IMR-90 (cell line): ENCODE results near the gene MYOCD. TPM values are rescaled to one million over a fixed set of nuclear protein-coding genes. Genes with fewer than 3 reads are reported as not detected.

Source experiments
- ATAC-seq: fragments of 200-7000 bp; cut with Tn5 transposase; 2 replicates; pipeline ENCODE4 v1.9.1; 2020; ENCODE audit warnings: low read depth, mild to moderate bottlenecking, moderate library complexity
- BruUV-seq: library from RNA; stranded (reverse); fragments of 400-500 nt; replicated peaks from 2 replicates; lab custom pipeline; 2021; lab: Mats Ljungman, UMichigan
- CTCF ChIA-PET: fragments of 300-600 bp; formaldehyde crosslinking; extraction: SDS; loops from one replicate; lab custom pipeline; 2021; ENCODE audit warnings: antibody characterized with exemption; lab: Yijun Ruan, JAX
- POLR2A ChIA-PET: fragments of 300-600 bp; sonication (Branson Sonifier 250); formaldehyde crosslinking; loops from one replicate; lab custom pipeline; 2022; ENCODE audit warnings: antibody characterized with exemption; ENCODE audit not compliant: unreplicated experiment; lab: Charles Lee
- DNase-seq: peaks from one replicate; pipeline ENCODE4 v3.0.0; 2013
- H2AFZ ChIP-seq: replicated peaks from 2 replicates; pipeline ENCODE3; 2013; ENCODE audit warnings: low read length, mild to moderate bottlenecking; ENCODE audit not compliant: poor library complexity
- H2AK5ac ChIP-seq: 2 replicates; pipeline ENCODE4 v1.6.1; 2013; ENCODE audit warnings: low read depth, low read length, inconsistent platforms
- H2AK9ac ChIP-seq: replicated peaks from 2 replicates; pipeline ENCODE3; 2013; ENCODE audit warnings: mild to moderate bottlenecking, low read depth, low read length, moderate library complexity; ENCODE audit not compliant: poor library complexity
- H2BK120ac ChIP-seq: 2 replicates; pipeline ENCODE4 v1.6.1; 2013; ENCODE audit warnings: low read depth, low read length, inconsistent platforms
- H2BK15ac ChIP-seq: 3 replicates; pipeline ENCODE4 v1.6.1; 2013; ENCODE audit warnings: low read depth, low read length, inconsistent platforms
- H2BK20ac ChIP-seq: 2 replicates; pipeline ENCODE4 v1.6.1; 2013; ENCODE audit warnings: low read depth, mild to moderate bottlenecking, inconsistent platforms, low read length, moderate library complexity
- H2BK5ac ChIP-seq: 2 replicates; pipeline ENCODE4 v1.6.1; 2013; ENCODE audit warnings: mild to moderate bottlenecking, low read depth, low read length, inconsistent platforms; ENCODE audit not compliant: poor library complexity, severe bottlenecking
- H3K14ac ChIP-seq: replicated peaks from 2 replicates; pipeline ENCODE4 v1.6.1; 2013; ENCODE audit warnings: low read depth, low read length, inconsistent platforms
- H3K18ac ChIP-seq: 2 replicates; pipeline ENCODE4 v1.6.1; 2013; ENCODE audit warnings: low read depth, low read length, control low read depth
- H3K23ac ChIP-seq: 2 replicates; pipeline ENCODE4 v1.6.1; 2013; ENCODE audit warnings: low read depth, low read length, inconsistent platforms
- H3K27ac ChIP-seq: 2 replicates; pipeline ENCODE4 v1.5.1; 2013; ENCODE audit warnings: mild to moderate bottlenecking, control low read depth, low read length; ENCODE audit not compliant: insufficient read depth
- H3K27me3 ChIP-seq: 2 replicates; pipeline ENCODE4 v1.6.1; 2013; ENCODE audit warnings: low read length; ENCODE audit not compliant: control insufficient read depth, insufficient read depth
- H3K36me3 ChIP-seq: 2 replicates; pipeline ENCODE4 v1.6.1; 2013; ENCODE audit warnings: low read length, mixed read lengths; ENCODE audit not compliant: control insufficient read depth, insufficient read depth
- H3K4ac ChIP-seq: 2 replicates; pipeline ENCODE4 v1.6.1; 2013; ENCODE audit warnings: low read depth, low read length, inconsistent platforms
- H3K4me1 ChIP-seq: 2 replicates; pipeline ENCODE4 v1.6.1; 2013; ENCODE audit warnings: low read length, mixed read lengths; ENCODE audit not compliant: control insufficient read depth, insufficient read depth
- H3K4me2 ChIP-seq: 2 replicates; pipeline ENCODE4 v1.6.1; 2013; ENCODE audit warnings: low read depth, mild to moderate bottlenecking, control low read depth, low read length, moderate library complexity
- H3K4me3 ChIP-seq: 2 replicates; pipeline ENCODE4 v1.5.1; 2013; ENCODE audit warnings: low read depth, mild to moderate bottlenecking, control low read depth, low read length, moderate library complexity; ENCODE audit not compliant: insufficient read depth
- H3K56ac ChIP-seq: 2 replicates; pipeline ENCODE4 v1.6.1; 2013; ENCODE audit warnings: low read length, inconsistent platforms; ENCODE audit not compliant: insufficient read depth; ENCODE audit errors: extremely low read depth
- H3K79me1 ChIP-seq, 2 experiments: 2 replicates each; pipeline ENCODE4 v1.6.1; 2013; ENCODE audit warnings: low read length in 2 of 2, inconsistent platforms in 1 of 2, low read depth in 1 of 2
- H3K9ac ChIP-seq: 2 replicates; pipeline ENCODE4 v1.6.1; 2013; ENCODE audit warnings: low read depth, low read length, control low read depth
- H3K9me1 ChIP-seq: 2 replicates; pipeline ENCODE4 v1.6.1; 2013; ENCODE audit warnings: low read length, inconsistent platforms; ENCODE audit not compliant: insufficient read depth
- H3K9me3 ChIP-seq: 2 replicates; pipeline ENCODE4 v1.6.1; 2013; ENCODE audit warnings: low read length; ENCODE audit not compliant: control insufficient read depth, insufficient read depth
- H4K20me1 ChIP-seq: 2 replicates; pipeline ENCODE4 v1.6.1; 2013; ENCODE audit warnings: low read length, inconsistent platforms; ENCODE audit not compliant: insufficient read depth
- H4K5ac ChIP-seq: 2 replicates; pipeline ENCODE4 v1.6.1; 2013; ENCODE audit warnings: mild to moderate bottlenecking, low read depth, low read length, control low read depth
- H4K8ac ChIP-seq, 2 experiments: 2 replicates each; pipeline ENCODE4 v1.6.1; 2013; ENCODE audit warnings: low read depth in 2 of 2, low read length in 2 of 2, control low read depth in 1 of 2, inconsistent platforms in 1 of 2
- H4K91ac ChIP-seq: 2 replicates; pipeline ENCODE4 v1.6.1; 2013; ENCODE audit warnings: low read depth, low read length, inconsistent platforms; ENCODE audit not compliant: insufficient read depth
- BHLHE40 ChIP-seq: fragments of 150-350 bp; IDR thresholded peaks from 2 replicates; pipeline ENCODE4 v1.6.1; 2016; ENCODE audit warnings: mild to moderate bottlenecking, low read depth, low read length
- CHD1 ChIP-seq: IDR thresholded peaks from 2 replicates; pipeline ENCODE4 v1.6.1; 2012; ENCODE audit warnings: low read depth, low read length, improper control_type of control experiment
- CTCF ChIP-seq: conservative IDR thresholded peaks from 2 replicates; pipeline ENCODE4 v1.5.1; 2012; ENCODE audit warnings: mild to moderate bottlenecking, low read depth, low read length, improper control_type of control experiment
- ELK1 ChIP-seq: fragments of 150-350 bp; IDR thresholded peaks from 2 replicates; pipeline ENCODE4 v1.6.1; 2016; ENCODE audit warnings: low read depth, mild to moderate bottlenecking, low read length, moderate library complexity, borderline replicate concordance
- MAFK ChIP-seq: IDR thresholded peaks from 2 replicates; pipeline ENCODE4 v1.6.1; 2012; ENCODE audit warnings: low read depth, low read length, improper control_type of control experiment
- MAZ ChIP-seq: IDR thresholded peaks from 2 replicates; pipeline ENCODE4 v1.6.1; 2012; ENCODE audit warnings: low read depth, mild to moderate bottlenecking, low read length, improper control_type of control experiment, moderate library complexity, borderline replicate concordance
- MXI1 ChIP-seq: IDR thresholded peaks from 2 replicates; pipeline ENCODE4 v1.6.1; 2012; ENCODE audit warnings: low read depth, mild to moderate bottlenecking, low read length, moderate library complexity, borderline replicate concordance
- NFE2L2 ChIP-seq: fragments of 150-350 bp; IDR thresholded peaks from 2 replicates; pipeline ENCODE4 v1.6.1; 2016; ENCODE audit warnings: low read depth, mild to moderate bottlenecking, low read length
- POLR2A ChIP-seq: IDR thresholded peaks from 2 replicates; pipeline ENCODE4 v1.6.1; 2012; ENCODE audit warnings: mild to moderate bottlenecking, low read depth, low read length
- RCOR1 ChIP-seq: IDR thresholded peaks from 2 replicates; pipeline ENCODE4 v1.6.1; 2012; ENCODE audit warnings: mild to moderate bottlenecking, low read length, improper control_type of control experiment; ENCODE audit not compliant: insufficient replicate concordance
- RFX5 ChIP-seq: IDR thresholded peaks from 2 replicates; pipeline ENCODE4 v1.8.0; 2012; ENCODE audit warnings: low read depth, mild to moderate bottlenecking, low read length, moderate library complexity
- SMC3 ChIP-seq: fragments of 150-350 bp; IDR thresholded peaks from 2 replicates; pipeline ENCODE4 v1.6.1; 2016; ENCODE audit warnings: low read depth, mild to moderate bottlenecking, antibody characterized with exemption, low read length, moderate library complexity
- USF2 ChIP-seq: fragments of 150-350 bp; IDR thresholded peaks from 2 replicates; pipeline ENCODE4 v1.6.1; 2017; ENCODE audit warnings: mild to moderate bottlenecking, antibody characterized with exemption, low read length, low read depth
- WGBS, 2 experiments: methylation state at CpG; one replicate each; pipeline versions ENCODE4 v1.1.5 to v1.1.7; 2013; ENCODE audit warnings: missing lambda C conversion rate in 2 of 2; ENCODE audit not compliant: insufficient read length in 1 of 2; ENCODE audit errors: extremely low coverage in 2 of 2; 5-methylcytosine and 5-hydroxymethylcytosine counted together
- dilution Hi-C: fragments of 300-500 bp; cut with HindIII; formaldehyde crosslinking; loops from one replicate; pipeline ENCODE4 v1.14.3; 2018; ENCODE audit warnings: low sequenced_read_pairs; ENCODE audit not compliant: unreplicated experiment
- in situ Hi-C: fragments of 300-500 bp; cut with MboI; formaldehyde crosslinking; loops from 3 replicates; pipeline ENCODE4 v1.14.3; 2019; ENCODE audit warnings: low sequenced_read_pairs, inconsistent platforms, mixed read lengths
- intact Hi-C: fragments of 100-400 bp; cut with micrococcal nuclease; formaldehyde crosslinking; loops from 2 replicates; pipeline ENCODE4 v1.10.0; 2022
- polyA plus RNA-seq, 3 experiments: library from polyadenylated mRNA; depleted of rRNA; stranded (reverse); fragments of >200 nt; gene quantifications; 2 replicates each; pipeline ENCODE4 v1.2.3, GENCODE V29; 2012; ENCODE audit warnings: low replicate concordance in 1 of 3
- total RNA-seq: library from RNA; depleted of rRNA; stranded (reverse); fragments of >200 nt; gene quantifications from 2 replicates; pipeline ENCODE4 v1.2.3, GENCODE V29; 2012

MYOCD gene
- total and polyA plus RNA-seq, 2 of the 4 experiments (the other 2 are of a cell fraction): 10.6 to 20.1 TPM

GRCh38 chr17:12769981-12770380 lies 104.3 kb downstream of the MYOCD start:
- Histone ChIP-seq H3K14ac (no peak overlapping the region), H3K4ac (no peak overlapping the region), H2BK5ac (no peak overlapping the region), H3K9me1 (no peaks in the 10 kb centered on the region), H3K4me3 (no peak overlapping the region), H2AK9ac (no peak overlapping the region), H4K91ac (no peak overlapping the region), H3K4me1 (no peaks in the 10 kb centered on the region), H3K27ac (no peak overlapping the region), H3K79me1 (no peaks in the 10 kb centered on the region), H3K56ac (no peak overlapping the region), H3K36me3 (no peaks in the 10 kb centered on the region; the same call in 1 of the 2 replicates), H3K23ac (no peak overlapping the region), H3K9me3 (no peaks in the 10 kb centered on the region), H4K20me1 (no peaks in the 10 kb centered on the region), H3K9ac (no peak overlapping the region), H3K18ac (no peak overlapping the region), H2BK20ac (no peak overlapping the region), H4K8ac (no peak overlapping the region), H2AK5ac (no peak overlapping the region), H2BK120ac (no peak overlapping the region), H2BK15ac (no peak overlapping the region), H2AFZ (no peak overlapping the region), H3K27me3 (peaks cover 2% of the 10 kb centered on the region; the same call in 1 of the 2 replicates), H3K4me2 (no peak overlapping the region), H4K5ac (no peak overlapping the region)
- in situ Hi-C loops: no loop called here
- ATAC-seq (no peak), DNase-seq (peak; percentile 63)
- ChIA-PET CTCF (no interaction called here), POLR2A (no interaction called here)
- no TSS peak for BruUV-seq
- intact Hi-C loops: no loop called here
- dilution Hi-C loops: no loop called here
- TF ChIP-seq MAFK: no peak
- no peak for TF ChIP-seq NFE2L2
- no peak for TF ChIP-seq RFX5
- TF ChIP-seq RCOR1: no peak
- no peak for TF ChIP-seq SMC3
- no peak for TF ChIP-seq BHLHE40
- no peak for TF ChIP-seq ELK1
- TF ChIP-seq MXI1: no peak
- no peak for TF ChIP-seq CTCF
- TF ChIP-seq MAZ: no peak
- TF ChIP-seq USF2: no peak
- TF ChIP-seq CHD1: no peak
- no peak for TF ChIP-seq POLR2A
- WGBS, 2 experiments: 80% methylated on average over 1 of the region's 6 CpGs; no CpG with 5 or more reads in 1 of the 2 experiments
